Measurements from ENCODE around the gene MINPP1. TPM values are rescaled to one million over a fixed set of nuclear protein-coding genes. Genes with fewer than 3 reads are reported as not detected.

MINPP1 gene
- total RNA-seq, 1 experiment from 2014 or later, result 13.5 TPM

- H3K9me3 ChIP-seq (ENCODE audit: low read depth, low read length, poor library complexity, severe bottlenecking), result no peaks in the 10 kb centered on the region
- TF ChIP-seq EZH2 (IDR thresholded peaks at IDR 0.05; ENCODE audit: borderline replicate concordance, low read depth, low read length, poor library complexity, severe bottlenecking) (no peak), CTCF (conservative IDR thresholded peaks at IDR 0.05; ENCODE audit: low read depth, low read length) (no peak)
- POLR2A ChIA-PET (ENCODE audit: low non-redundant PET), result no interaction called here
- no peaks in the 10 kb centered on the region for H3K27me3 ChIP-seq (replicated peaks; ENCODE audit: insufficient read depth, low read depth, low read length, poor library complexity)
- CTCF ChIA-PET, result no interaction called here
- H3K27ac ChIP-seq (ENCODE audit: low read depth, low read length, poor library complexity, severe bottlenecking), result no peak overlapping the region
- no peaks in the 10 kb centered on the region for H3K36me3 ChIP-seq (ENCODE audit: insufficient read depth, low read length, poor library complexity, severe bottlenecking)
- no TSS peak for BruUV-seq (replicated peaks)
- H3K4me3 ChIP-seq (ENCODE audit: low read depth, low read length, poor library complexity, severe bottlenecking), result no peak overlapping the region
- intact Hi-C loops (cut with micrococcal nuclease; ENCODE audit: unreplicated experiment), result no loop called here
- no peaks in the 10 kb centered on the region for H3K4me1 ChIP-seq (ENCODE audit: insufficient read depth, low read length, poor library complexity, severe bottlenecking)
- no peak for DNase-seq (ENCODE audit: low spot score)
Observed at GRCh38 chr10:87524296-87524695, 19.6 kb downstream of the MINPP1 start.

GRCh38 chr10:87531908-87532622 is 27.4 kb downstream of the MINPP1 start:
- intact Hi-C loops (cut with micrococcal nuclease; ENCODE audit: unreplicated experiment), result loop anchor here (5.0 kb wide), 1 partner anchor 205 kb away; no protein-coding TSS in a partner anchor
- TF ChIP-seq CTCF (conservative IDR thresholded peaks at IDR 0.05; ENCODE audit: low read depth, low read length) (no peak), EZH2 (IDR thresholded peaks at IDR 0.05; ENCODE audit: borderline replicate concordance, low read depth, low read length, poor library complexity, severe bottlenecking) (no peak)
- no peak for DNase-seq (ENCODE audit: low spot score)
- ChIA-PET POLR2A (ENCODE audit: low non-redundant PET) (no interaction called here), CTCF (no interaction called here)
- H3K27ac ChIP-seq (ENCODE audit: low read depth, low read length, poor library complexity, severe bottlenecking), result no peak overlapping the region
- H3K4me3 ChIP-seq (ENCODE audit: low read depth, low read length, poor library complexity, severe bottlenecking), result no peak overlapping the region
- H3K36me3 ChIP-seq (ENCODE audit: insufficient read depth, low read length, poor library complexity, severe bottlenecking), result no peaks in the 10 kb centered on the region
- H3K4me1 ChIP-seq (ENCODE audit: insufficient read depth, low read length, poor library complexity, severe bottlenecking), result no peaks in the 10 kb centered on the region
- no peaks in the 10 kb centered on the region for H3K9me3 ChIP-seq (ENCODE audit: low read depth, low read length, poor library complexity, severe bottlenecking)
- no peaks in the 10 kb centered on the region for H3K27me3 ChIP-seq (replicated peaks; ENCODE audit: insufficient read depth, low read depth, low read length, poor library complexity)
- no TSS peak for BruUV-seq (replicated peaks)

- H3K9me3 ChIP-seq (ENCODE audit: low read depth, low read length, poor library complexity, severe bottlenecking), result no peaks in the 10 kb centered on the region
- H3K27me3 ChIP-seq (replicated peaks; ENCODE audit: insufficient read depth, low read depth, low read length, poor library complexity), result no peaks in the 10 kb centered on the region
- DNase-seq (ENCODE audit: low spot score), result no peak
- no peaks in the 10 kb centered on the region for H3K36me3 ChIP-seq (ENCODE audit: insufficient read depth, low read length, poor library complexity, severe bottlenecking)
- H3K4me1 ChIP-seq (ENCODE audit: insufficient read depth, low read length, poor library complexity, severe bottlenecking), result no peaks in the 10 kb centered on the region
- POLR2A ChIA-PET (ENCODE audit: low non-redundant PET), result no interaction called here
- no peak overlapping the region for H3K27ac ChIP-seq (ENCODE audit: low read depth, low read length, poor library complexity, severe bottlenecking)
- H3K4me3 ChIP-seq (ENCODE audit: low read depth, low read length, poor library complexity, severe bottlenecking), result no peak overlapping the region
- BruUV-seq (replicated peaks), result no TSS peak
- CTCF ChIA-PET, result no interaction called here
- TF ChIP-seq EZH2 (IDR thresholded peaks at IDR 0.05; ENCODE audit: borderline replicate concordance, low read depth, low read length, poor library complexity, severe bottlenecking) (no peak), CTCF (conservative IDR thresholded peaks at IDR 0.05; ENCODE audit: low read depth, low read length) (no peak)
- intact Hi-C loops (cut with micrococcal nuclease; ENCODE audit: unreplicated experiment), result loop anchor here (5.0 kb wide), 1 partner anchor 205 kb away; no protein-coding TSS in a partner anchor
Observed at GRCh38 chr10:87532696-87533095, 28.0 kb downstream of the MINPP1 start.
